ENCODE results near the gene TMEM62. TPM values are rescaled to one million over a fixed set of nuclear protein-coding genes. Genes with fewer than 3 reads are reported as not detected.
"Not testable (repeated sequence)": the region's sequence is repeated elsewhere in the genome, so short reads cannot be mapped to it uniquely, and the experiment has no call there.

The TMEM62 gene
- total RNA-seq, 1 experiment from 2014 or later = 12.5 TPM

- ChIA-PET POLR2A (ENCODE audit: unreplicated experiment) (no interaction called here), CTCF (no interaction called here)
- H3K79me2 ChIP-seq (ENCODE audit: low read depth) = no peaks in the 10 kb centered on the region
- TF ChIP-seq, protein P1, sequence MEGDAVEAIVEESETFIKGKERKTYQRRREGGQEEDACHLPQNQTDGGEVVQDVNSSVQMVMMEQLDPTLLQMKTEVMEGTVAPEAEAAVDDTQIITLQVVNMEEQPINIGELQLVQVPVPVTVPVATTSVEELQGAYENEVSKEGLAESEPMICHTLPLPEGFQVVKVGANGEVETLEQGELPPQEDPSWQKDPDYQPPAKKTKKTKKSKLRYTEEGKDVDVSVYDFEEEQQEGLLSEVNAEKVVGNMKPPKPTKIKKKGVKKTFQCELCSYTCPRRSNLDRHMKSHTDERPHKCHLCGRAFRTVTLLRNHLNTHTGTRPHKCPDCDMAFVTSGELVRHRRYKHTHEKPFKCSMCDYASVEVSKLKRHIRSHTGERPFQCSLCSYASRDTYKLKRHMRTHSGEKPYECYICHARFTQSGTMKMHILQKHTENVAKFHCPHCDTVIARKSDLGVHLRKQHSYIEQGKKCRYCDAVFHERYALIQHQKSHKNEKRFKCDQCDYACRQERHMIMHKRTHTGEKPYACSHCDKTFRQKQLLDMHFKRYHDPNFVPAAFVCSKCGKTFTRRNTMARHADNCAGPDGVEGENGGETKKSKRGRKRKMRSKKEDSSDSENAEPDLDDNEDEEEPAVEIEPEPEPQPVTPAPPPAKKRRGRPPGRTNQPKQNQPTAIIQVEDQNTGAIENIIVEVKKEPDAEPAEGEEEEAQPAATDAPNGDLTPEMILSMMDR (conservative IDR thresholded peaks at IDR 0.05) = no peak
- TF ChIP-seq EZH2 (IDR thresholded peaks at IDR 0.05; ENCODE audit: low read depth) = no peak
- intact Hi-C loops (cut with micrococcal nuclease; ENCODE audit: unreplicated experiment) = no loop called here
- no TSS peak for BruUV-seq (replicated peaks)
- H3K4me1 ChIP-seq (replicated peaks; ENCODE audit: insufficient read depth) = peaks cover 16% of the 10 kb centered on the region; the same call in 1 of the 2 replicates
- H3K36me3 ChIP-seq (ENCODE audit: low read depth) = no peaks in the 10 kb centered on the region
- no peaks in the 10 kb centered on the region for H3K9me3 ChIP-seq (ENCODE audit: insufficient read depth, low read depth)
- no peaks in the 10 kb centered on the region for H4K20me1 ChIP-seq (ENCODE audit: insufficient read depth)
- H2AFZ ChIP-seq = no peak overlapping the region
- peaks cover 3% of the 10 kb centered on the region; the same call in 1 of the 2 replicates for H3F3A ChIP-seq (ENCODE audit: insufficient read depth, low read depth)
- H3K9me2 ChIP-seq (ENCODE audit: insufficient read depth) = no peaks in the 10 kb centered on the region
- no peaks in the 10 kb centered on the region for H3K27me3 ChIP-seq (ENCODE audit: insufficient read depth, low read depth)
- H3K4me2 ChIP-seq = no peak overlapping the region
- no peak overlapping the region for H3K27ac ChIP-seq
- DNase-seq = no peak
- no peak overlapping the region for H3K4me3 ChIP-seq
Measured at GRCh38 chr15:43169888-43170287, 36.5 kb downstream of the TMEM62 start.

DNA sequence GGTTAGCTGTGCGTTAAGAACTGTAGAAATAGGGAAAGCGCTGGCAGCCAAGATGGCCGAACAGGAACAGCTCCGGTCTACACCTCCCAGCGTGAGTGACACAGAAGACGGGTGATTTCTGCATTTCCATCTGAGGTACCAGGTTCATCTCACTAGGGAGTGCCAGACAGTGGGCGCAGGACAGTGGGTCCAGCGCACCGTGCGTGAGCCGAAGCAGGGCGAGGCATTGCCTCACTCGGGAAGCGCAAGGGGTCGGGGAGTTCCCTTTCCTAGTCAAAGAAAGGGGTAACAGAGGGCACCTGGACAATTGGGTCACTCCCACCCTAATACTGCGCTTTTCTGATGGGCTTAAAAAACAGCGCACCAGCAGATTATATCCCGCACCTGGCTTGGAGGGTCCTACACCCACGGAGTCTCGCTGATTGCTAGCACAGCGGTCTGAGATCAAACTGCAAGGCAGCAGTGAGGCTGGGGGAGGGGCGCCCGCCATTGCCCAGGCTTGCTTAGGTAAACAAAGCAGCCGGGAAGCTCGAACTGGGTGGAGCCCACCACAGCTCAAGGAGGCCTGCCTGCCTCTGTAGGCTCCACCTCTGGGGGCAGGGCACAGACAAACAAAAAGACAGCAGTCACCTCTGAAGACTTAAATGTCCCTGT lies 42.4 kb downstream of the TMEM62 start:
- CTCF ChIA-PET; H3K4me1 ChIP-seq (replicated peaks; ENCODE audit: insufficient read depth); H3K36me3 ChIP-seq (ENCODE audit: low read depth); H3K27ac ChIP-seq; H3F3A ChIP-seq (ENCODE audit: insufficient read depth, low read depth); H3K4me2 ChIP-seq; H3K27me3 ChIP-seq (ENCODE audit: insufficient read depth, low read depth); H3K79me2 ChIP-seq (ENCODE audit: low read depth); H3K4me3 ChIP-seq; intact Hi-C loops (cut with micrococcal nuclease; ENCODE audit: unreplicated experiment); H2AFZ ChIP-seq; BruUV-seq (replicated peaks); H3K9me3 ChIP-seq (ENCODE audit: insufficient read depth, low read depth); POLR2A ChIA-PET (ENCODE audit: unreplicated experiment); H4K20me1 ChIP-seq (ENCODE audit: insufficient read depth); DNase-seq; H3K9me2 ChIP-seq (ENCODE audit: insufficient read depth): not testable (repeated sequence)

GRCh38 chr15:43177147-43177546 lies 43.8 kb downstream of the TMEM62 start:
- H2AFZ ChIP-seq; H3K4me3 ChIP-seq; H3K4me2 ChIP-seq; CTCF ChIA-PET; intact Hi-C loops (cut with micrococcal nuclease; ENCODE audit: unreplicated experiment); H3K36me3 ChIP-seq (ENCODE audit: low read depth); H3K27ac ChIP-seq; H3K4me1 ChIP-seq (replicated peaks; ENCODE audit: insufficient read depth); H3K27me3 ChIP-seq (ENCODE audit: insufficient read depth, low read depth); H3K79me2 ChIP-seq (ENCODE audit: low read depth); H3F3A ChIP-seq (ENCODE audit: insufficient read depth, low read depth); H3K9me2 ChIP-seq (ENCODE audit: insufficient read depth); DNase-seq; H3K9me3 ChIP-seq (ENCODE audit: insufficient read depth, low read depth); BruUV-seq (replicated peaks); POLR2A ChIA-PET (ENCODE audit: unreplicated experiment); H4K20me1 ChIP-seq (ENCODE audit: insufficient read depth): not testable (repeated sequence)

DNA sequence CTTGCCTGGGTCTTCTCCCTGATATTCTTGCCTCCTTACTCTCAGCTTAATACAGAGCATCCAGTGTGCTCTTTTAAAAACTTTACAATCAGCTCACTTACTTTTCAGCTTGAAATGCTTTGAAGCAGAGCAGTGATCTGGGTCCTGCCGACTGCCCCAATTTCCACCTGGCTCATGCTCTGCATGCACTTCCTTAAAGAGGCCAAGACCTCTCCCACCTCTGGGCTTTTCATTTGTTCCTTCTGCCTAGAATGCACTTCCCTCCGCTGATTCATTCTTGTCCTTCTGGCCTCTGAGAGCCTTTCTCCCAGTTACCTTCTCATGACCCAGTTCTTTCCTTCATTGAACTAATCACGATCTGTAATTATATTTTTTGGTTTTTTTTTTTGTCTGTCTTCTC lies 49.9 kb downstream of the TMEM62 start:
- Histone ChIP-seq H3K27ac (peak overlapping the region; percentile 71), H3K9me2 (ENCODE audit: insufficient read depth) (no peaks in the 10 kb centered on the region), H3K27me3 (ENCODE audit: insufficient read depth, low read depth) (no peaks in the 10 kb centered on the region), H2AFZ (no peak overlapping the region), H3K4me2 (peak overlapping the region; percentile 29; the same call in 1 of the 2 replicates), H3F3A (ENCODE audit: insufficient read depth, low read depth) (peaks cover 16% of the 10 kb centered on the region; the same call in 1 of the 2 replicates), H3K4me3 (no peak overlapping the region), H4K20me1 (ENCODE audit: insufficient read depth) (no peaks in the 10 kb centered on the region), H3K9me3 (ENCODE audit: insufficient read depth, low read depth) (no peaks in the 10 kb centered on the region), H3K4me1 (replicated peaks; ENCODE audit: insufficient read depth) (peaks cover 30% of the 10 kb centered on the region), H3K79me2 (ENCODE audit: low read depth) (peaks cover 13% of the 10 kb centered on the region; the same call in 1 of the 2 replicates), H3K36me3 (ENCODE audit: low read depth) (no peaks in the 10 kb centered on the region)
- BruUV-seq (replicated peaks) = no TSS peak
- POLR2A ChIA-PET (ENCODE audit: unreplicated experiment) = interaction anchor here (0.6 kb wide), 2 partner anchors 63 to 202 kb away, joined by 3 to 5 read pairs; no protein-coding TSS in a partner anchor
- intact Hi-C loops (cut with micrococcal nuclease; ENCODE audit: unreplicated experiment) = no loop called here
- TF ChIP-seq, protein P1 (conservative IDR thresholded peaks at IDR 0.05) = no peak
- no peak for TF ChIP-seq EZH2 (IDR thresholded peaks at IDR 0.05; ENCODE audit: low read depth)
- DNase-seq = peak in 1 of 2 experiments; percentile 35
- CTCF ChIA-PET = interaction anchor here (0.6 to 0.7 kb wide), 2 partner anchors 72 to 100 kb away, joined by 3 to 4 read pairs; no protein-coding TSS in a partner anchor

All from PC-9 (cell line).